Measurements from ENCODE around the gene CDC20. TPM values are rescaled to one million over a fixed set of nuclear protein-coding genes. Genes with fewer than 3 reads are reported as not detected.
A peak's percentile ranks its signal among the peaks of the same experiment; 100 is the strongest.

The CDC20 gene
- 190 and 245 TPM in 2 replicates for total RNA-seq (2014; rRNA removed; shearing (Covaris generic))

- peak; percentile 96 for DNase-seq (ENCODE audit: low spot score)
These were observed at the start of gene CDC20 for GRCh38 chr1:43358746-43359693. TSS of gene CDC20 (plus strand) at chr1:43358981. CDS start at chr1:43359216, 235 bp downstream.

- peak; percentile 15 for DNase-seq (ENCODE audit: low spot score)
These were observed 49.3 kb upstream of the CDC20 start for GRCh38 chr1:43309405-43310025.

GRCh38 chr1:43311521-43311920 is 47.3 kb upstream of the CDC20 start:
- no peak for DNase-seq (ENCODE audit: low spot score)

DNA sequence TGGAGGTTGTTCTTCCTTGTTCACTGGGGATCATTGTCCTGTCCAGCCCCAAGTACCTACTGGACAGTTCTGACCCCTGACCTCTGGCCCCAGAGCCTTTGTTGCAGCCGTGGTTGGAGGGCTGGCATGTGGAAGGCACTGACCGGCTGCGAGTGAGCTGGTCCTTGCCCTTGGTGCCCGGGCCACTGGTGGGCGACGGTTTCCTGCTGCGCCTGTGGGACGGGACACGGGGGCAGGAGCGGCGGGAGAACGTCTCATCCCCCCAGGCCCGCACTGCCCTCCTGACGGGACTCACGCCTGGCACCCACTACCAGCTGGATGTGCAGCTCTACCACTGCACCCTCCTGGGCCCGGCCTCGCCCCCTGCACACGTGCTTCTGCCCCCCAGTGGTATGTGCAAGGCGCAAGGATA is 46.6 kb upstream of the CDC20 start:
- no peak for DNase-seq (ENCODE audit: low spot score)

DNA sequence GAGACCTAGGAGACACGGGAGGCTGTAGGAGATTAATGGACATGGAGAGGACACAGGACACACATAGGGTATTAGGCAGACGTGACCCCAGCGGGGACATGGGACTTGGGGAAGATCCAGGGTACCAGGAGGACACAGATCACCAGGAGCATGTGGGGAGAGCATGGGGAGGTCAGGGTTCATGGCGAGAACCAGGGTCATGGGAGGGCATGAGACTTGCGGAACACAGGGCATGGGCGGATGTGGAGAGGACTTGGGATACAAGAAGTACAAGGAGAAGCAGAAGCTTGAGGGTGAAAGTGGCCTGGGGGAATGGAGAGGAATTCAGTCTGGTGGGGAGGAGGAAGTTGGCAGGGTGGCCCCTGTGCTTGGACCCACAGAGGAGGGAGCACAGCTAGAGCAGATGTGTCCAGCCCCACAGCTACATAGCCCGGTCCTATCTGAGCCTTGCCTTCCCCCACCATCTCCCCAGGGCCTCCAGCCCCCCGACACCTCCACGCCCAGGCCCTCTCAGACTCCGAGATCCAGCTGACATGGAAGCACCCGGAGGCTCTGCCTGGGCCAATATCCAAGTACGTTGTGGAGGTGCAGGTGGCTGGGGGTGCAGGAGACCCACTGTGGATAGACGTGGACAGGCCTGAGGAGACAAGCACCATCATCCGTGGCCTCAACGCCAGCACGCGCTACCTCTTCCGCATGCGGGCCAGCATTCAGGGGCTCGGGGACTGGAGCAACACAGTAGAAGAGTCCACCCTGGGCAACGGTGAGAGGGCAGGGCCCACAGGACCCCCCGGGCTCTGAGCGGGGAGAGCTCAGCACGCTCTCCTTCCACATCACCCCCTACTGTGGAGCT is 45.9 kb upstream of the CDC20 start:
- DNase-seq (ENCODE audit: low spot score), result no peak

GRCh38 chr1:43313771-43314170 is 45.0 kb upstream of the CDC20 start:
- no peak for DNase-seq (ENCODE audit: low spot score)

GRCh38 chr1:43314233-43314632 is 44.5 kb upstream of the CDC20 start:
- DNase-seq (ENCODE audit: low spot score), result no peak

- no peak for DNase-seq (ENCODE audit: low spot score)
These were observed 43.3 kb upstream of the CDC20 start for GRCh38 chr1:43315481-43315880.

DNA sequence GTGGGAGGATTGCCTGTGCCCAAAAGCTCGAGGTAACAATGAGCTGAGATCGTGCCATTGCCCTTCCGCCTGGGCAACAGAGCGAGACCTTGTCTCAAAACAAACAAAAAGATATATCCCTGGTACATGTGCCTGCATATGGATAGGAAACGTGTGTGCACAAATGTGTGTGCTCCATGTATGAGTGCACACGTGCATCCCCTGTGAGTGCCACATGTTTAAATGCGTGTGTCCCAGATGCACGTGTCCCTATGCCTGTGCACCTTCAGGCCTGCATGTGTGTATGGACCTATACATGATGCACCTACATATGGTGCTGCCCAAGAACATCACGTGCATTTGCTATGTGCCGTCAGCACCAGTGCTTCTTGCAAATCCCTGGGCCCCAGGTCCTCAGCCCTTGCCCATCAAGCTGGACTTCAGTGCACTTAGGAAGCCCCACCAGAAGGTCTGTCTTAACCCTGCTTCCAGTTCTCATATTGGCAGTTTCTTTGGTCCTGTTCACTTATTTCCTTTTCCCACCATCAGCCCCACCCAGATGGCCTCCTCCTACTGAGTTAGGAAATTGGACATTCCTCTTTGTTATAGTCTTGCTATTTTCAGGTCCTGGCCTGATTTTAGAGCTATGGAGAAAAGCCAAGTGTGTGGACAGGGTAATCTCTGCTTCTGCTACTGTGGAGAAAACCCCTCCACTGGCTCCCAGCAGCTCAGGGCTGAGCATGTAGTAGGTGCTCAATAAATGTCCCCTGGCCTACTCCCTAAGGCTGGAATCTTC is 42.6 kb upstream of the CDC20 start:
- no peak for DNase-seq (ENCODE audit: low spot score)

GRCh38 chr1:43316738-43317520 is 41.9 kb upstream of the CDC20 start:
- no peak for DNase-seq (ENCODE audit: low spot score)

DNA sequence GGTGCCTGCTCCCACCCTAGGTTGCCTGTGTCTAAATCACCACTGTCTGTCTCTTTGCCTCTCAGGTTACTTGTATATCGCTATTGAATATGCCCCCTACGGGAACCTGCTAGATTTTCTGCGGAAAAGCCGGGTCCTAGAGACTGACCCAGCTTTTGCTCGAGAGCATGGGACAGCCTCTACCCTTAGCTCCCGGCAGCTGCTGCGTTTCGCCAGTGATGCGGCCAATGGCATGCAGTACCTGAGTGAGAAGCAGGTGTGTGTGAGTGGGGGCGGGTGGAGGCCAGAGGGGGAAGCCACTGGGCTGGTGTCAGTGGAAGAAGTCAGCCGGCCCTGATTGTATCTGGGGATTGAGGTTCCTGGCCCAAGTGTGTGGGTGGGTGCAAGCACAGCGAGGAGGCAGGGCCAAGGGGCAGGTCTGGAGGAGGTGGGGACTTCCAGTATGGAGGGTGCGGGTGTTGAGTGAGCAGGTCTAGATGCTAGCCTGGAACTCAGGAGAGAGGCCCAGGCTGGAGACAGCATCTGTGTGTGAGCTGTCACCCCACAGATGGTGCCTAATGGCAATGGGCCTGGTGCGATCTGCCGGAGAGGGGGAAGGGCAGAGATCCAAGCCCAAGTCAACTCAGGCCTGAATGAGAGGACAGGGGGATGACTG is 40.8 kb upstream of the CDC20 start:
- no peak for DNase-seq (ENCODE audit: low spot score)

GRCh38 chr1:43318831-43319230 is 40.0 kb upstream of the CDC20 start:
- DNase-seq (ENCODE audit: low spot score), result no peak

DNA sequence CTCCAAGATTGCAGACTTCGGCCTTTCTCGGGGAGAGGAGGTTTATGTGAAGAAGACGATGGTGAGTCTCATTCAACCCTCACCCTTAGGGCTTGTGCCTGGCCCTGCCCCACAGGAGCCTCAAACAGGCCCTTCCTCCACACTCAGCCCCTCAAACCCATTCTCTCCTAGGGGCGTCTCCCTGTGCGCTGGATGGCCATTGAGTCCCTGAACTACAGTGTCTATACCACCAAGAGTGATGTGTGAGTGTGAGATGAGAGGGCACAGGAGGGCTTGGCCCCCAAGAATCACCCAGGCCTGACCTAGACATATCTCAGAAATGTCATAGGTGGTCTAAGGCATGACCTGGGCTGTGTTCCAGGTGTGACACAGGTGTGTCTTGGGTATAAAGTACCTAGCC is 39.5 kb upstream of the CDC20 start:
- no peak for DNase-seq (ENCODE audit: low spot score)

DNA sequence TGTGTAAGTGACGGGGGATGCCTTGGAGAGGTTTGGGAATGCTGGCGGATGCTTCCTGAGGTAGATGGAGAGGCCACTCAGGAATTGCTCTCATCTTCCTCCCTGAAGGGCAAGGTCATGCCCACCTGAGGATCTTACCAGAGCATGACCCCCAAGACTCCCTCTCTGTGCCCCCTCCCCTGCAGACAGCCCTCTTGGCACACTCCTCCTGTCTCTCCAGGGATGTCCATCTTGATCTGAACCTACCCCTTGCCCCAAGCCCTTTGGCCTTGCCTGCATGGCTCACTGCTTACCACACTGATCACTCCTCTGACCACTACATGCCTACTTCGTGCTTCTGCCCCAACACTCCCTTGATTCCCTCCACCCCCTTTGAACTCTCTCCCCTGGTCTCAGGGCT is 39.0 kb upstream of the CDC20 start:
- DNase-seq (ENCODE audit: low spot score), result no peak

DNA sequence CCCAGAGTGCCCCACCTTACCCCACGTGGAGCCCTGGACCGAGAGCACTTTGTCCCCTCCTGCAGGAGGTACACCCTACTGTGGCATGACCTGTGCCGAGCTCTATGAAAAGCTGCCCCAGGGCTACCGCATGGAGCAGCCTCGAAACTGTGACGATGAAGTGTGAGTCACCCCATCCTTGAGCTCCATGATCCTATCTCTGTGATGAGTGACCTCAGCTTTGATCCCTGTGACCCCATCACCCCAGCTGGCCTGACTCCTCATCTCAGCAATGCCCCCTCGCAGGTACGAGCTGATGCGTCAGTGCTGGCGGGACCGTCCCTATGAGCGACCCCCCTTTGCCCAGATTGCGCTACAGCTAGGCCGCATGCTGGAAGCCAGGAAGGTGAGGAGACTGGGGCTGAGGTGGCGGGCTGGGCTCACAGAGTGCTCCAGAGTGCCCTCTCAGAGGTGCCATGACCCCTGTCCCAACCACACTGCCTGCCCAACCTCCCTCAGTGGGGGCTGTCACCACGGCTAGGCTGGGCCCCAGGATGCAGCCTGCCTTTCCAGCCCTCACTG is 37.4 kb upstream of the CDC20 start:
- no peak for DNase-seq (ENCODE audit: low spot score)

DNA sequence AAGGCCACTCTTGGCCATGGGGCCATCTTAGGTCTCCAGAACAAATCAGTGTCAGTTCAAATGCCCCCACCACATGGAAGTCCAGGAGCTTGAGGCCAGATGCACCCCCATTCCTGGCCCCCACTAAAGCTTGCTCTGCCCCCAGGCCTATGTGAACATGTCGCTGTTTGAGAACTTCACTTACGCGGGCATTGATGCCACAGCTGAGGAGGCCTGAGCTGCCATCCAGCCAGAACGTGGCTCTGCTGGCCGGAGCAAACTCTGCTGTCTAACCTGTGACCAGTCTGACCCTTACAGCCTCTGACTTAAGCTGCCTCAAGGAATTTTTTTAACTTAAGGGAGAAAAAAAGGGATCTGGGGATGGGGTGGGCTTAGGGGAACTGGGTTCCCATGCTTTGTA is 36.3 kb upstream of the CDC20 start:
- DNase-seq (ENCODE audit: low spot score), result no peak

DNA sequence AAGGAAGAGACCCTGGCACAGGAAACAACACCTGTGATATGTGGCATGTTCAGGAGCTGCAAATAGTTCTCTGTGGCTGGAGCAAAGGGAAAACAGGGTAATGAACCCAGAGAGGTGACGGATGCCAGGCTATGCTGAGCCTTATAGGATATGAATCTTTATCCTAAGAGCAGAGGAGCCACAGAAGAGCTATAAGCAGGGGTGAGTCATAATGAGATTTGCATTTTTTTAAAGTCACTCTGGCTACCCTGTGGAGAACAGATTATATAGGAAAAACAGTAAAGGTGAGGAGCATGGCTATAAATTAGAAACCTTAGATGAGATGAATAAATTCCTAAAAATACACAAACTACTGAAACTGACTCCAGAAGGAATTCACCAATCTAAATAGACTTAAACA is 34.0 kb upstream of the CDC20 start:
- DNase-seq (ENCODE audit: low spot score), result no peak

DNA sequence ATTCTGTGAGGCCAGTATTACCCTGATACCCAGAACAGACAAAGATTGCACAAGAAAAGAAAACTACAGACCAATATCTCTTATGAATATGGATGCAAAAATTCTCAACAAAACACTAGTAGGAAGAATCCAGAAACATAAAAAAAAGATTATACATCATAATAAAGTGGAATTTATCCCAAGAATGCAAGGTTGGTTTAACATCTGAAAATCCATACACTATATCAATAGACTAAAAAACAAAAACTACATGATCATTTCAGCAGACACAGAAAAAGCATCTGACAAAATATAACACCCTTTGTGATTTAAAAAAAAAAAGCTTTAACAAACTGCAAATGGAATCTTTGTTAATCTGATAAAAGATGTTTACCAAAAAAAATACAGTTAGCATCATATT is 33.4 kb upstream of the CDC20 start:
- DNase-seq (ENCODE audit: low spot score), result no peak

- DNase-seq (ENCODE audit: low spot score), result no peak
These were observed 31.1 kb upstream of the CDC20 start for GRCh38 chr1:43327549-43328292.

Measured in A172 (cell line).